Central memory CD8-positive, alpha-beta T cell (primary cell): ENCODE measurements around the gene RBM18.

Experiments used
- ATAC-seq: fragments of 150-1000 bp; cut with Tn5 transposase; replicated peaks from 2 replicates; pipeline ENCODE4 v1.10.0; 2022; ENCODE audit warnings: mild to moderate bottlenecking, moderate FRiP score, moderate number of reproducible peaks; ENCODE audit not compliant: poor library complexity, severe bottlenecking; ENCODE audit errors: extremely low read depth
- DNase-seq, 2 donors: peaks; one replicate each; pipeline ENCODE4 v3.0.0; 2021; ENCODE audit warnings: low spot score in 2 of 2
- H3K27ac Mint-ChIP-seq: one replicate; pipeline ENCODE4 v1.8.0; 2022; ENCODE audit warnings: low read depth, mild to moderate bottlenecking, moderate library complexity, mixed read lengths
- H3K27me3 Mint-ChIP-seq: one replicate; pipeline ENCODE4 v1.8.0; 2022; ENCODE audit warnings: mixed read lengths
- H3K36me3 Mint-ChIP-seq: one replicate; pipeline ENCODE4 v1.8.0; 2022; ENCODE audit warnings: mild to moderate bottlenecking, moderate library complexity, mixed read lengths; ENCODE audit not compliant: insufficient read depth
- H3K4me1 Mint-ChIP-seq: one replicate; pipeline ENCODE4 v1.8.0; 2022; ENCODE audit warnings: mixed read lengths
- H3K4me3 Mint-ChIP-seq: one replicate; pipeline ENCODE4 v1.8.0; 2022; ENCODE audit warnings: mild to moderate bottlenecking, moderate library complexity, mixed read lengths
- H3K9me3 Mint-ChIP-seq: one replicate; pipeline ENCODE4 v1.8.0; 2022; ENCODE audit warnings: mixed read lengths

Gene RBM18

DNA sequence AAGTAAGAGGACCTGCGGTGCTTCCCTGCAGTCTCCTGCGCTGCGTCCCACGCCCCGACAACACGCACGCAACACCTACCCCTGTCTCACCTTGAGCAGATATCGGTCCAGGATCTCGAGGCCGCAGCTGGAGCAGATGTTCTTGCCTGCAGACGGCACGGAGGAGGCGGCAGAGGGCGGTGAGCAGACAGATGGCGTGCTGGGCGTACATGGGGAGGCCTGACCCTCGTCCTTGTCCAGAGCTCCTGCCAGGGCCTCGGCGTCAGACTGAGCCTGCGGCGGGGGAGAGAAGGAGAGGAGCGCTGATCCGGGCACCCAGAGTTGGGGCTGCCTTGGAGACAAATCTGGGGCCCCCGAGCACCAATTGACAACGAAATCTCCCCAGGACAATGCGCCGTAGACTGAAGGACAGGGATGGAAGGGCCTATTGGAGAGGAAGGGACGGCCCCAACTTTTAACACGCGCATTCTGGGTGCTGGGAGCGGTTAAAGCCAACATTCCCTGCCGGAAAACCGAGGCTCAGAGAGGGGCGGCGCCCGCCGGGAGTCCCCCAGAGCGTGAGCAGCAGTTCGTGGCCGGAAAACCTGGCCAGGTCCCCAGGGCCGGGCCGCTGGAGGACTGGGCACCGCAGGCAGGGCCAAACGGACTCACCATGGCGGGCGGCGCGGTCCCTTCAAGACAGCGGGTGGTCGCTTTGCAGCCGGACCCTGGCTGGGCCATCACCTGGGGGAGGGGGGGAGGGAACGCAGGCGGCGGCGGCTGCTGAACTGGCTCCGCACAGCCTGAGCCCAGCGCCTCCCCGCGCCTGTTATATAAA is 37.7 kb downstream of the RBM18 start:
- Mint-ChIP-seq H3K4me1 (peaks cover 5% of the 10 kb centered on the region), H3K27me3 (peaks cover 48% of the 10 kb centered on the region), H3K27ac (no peak overlapping the region), H3K36me3 (no peaks in the 10 kb centered on the region), H3K4me3 (no peak overlapping the region), H3K9me3 (no peaks in the 10 kb centered on the region)
- no peak for DNase-seq
- no peak for ATAC-seq

DNA sequence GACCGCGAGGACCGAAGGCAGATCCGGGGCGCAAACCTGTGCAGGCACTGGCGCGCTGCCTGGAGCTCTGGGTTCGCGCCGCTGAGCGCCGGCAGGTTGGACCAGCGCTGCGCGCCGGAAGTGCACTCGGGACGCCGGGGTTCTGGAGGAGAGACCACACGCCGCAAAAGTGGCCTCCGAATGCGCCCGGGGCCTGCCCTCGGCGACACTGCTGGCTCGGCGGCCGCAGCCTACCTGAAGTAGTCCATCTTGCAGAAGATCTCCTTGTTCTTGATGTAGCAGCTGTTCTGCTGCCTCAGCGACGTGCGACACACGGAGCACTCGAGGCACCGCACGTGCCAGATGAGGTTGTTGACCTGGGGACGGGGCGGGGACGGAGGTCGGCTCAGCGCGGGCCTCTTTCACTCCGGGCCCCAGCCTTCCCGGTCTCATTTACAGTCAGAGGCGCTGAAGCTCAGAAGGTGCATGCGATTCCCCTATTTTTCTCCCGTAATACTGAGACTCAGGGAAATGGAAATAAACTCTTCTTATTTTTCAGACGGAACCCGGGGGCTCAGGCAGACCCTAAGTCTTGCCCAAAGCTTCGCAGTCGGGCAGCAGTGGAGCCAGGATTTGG is 38.4 kb downstream of the RBM18 start:
- peaks cover 55% of the 10 kb centered on the region for H3K27me3 Mint-ChIP-seq
- peaks cover 5% of the 10 kb centered on the region for H3K4me1 Mint-ChIP-seq
- H3K27ac Mint-ChIP-seq = no peak overlapping the region
- no peaks in the 10 kb centered on the region for H3K36me3 Mint-ChIP-seq
- DNase-seq (no peak), ATAC-seq (no peak)
- H3K4me3 Mint-ChIP-seq = no peak overlapping the region
- H3K9me3 Mint-ChIP-seq = no peaks in the 10 kb centered on the region

DNA sequence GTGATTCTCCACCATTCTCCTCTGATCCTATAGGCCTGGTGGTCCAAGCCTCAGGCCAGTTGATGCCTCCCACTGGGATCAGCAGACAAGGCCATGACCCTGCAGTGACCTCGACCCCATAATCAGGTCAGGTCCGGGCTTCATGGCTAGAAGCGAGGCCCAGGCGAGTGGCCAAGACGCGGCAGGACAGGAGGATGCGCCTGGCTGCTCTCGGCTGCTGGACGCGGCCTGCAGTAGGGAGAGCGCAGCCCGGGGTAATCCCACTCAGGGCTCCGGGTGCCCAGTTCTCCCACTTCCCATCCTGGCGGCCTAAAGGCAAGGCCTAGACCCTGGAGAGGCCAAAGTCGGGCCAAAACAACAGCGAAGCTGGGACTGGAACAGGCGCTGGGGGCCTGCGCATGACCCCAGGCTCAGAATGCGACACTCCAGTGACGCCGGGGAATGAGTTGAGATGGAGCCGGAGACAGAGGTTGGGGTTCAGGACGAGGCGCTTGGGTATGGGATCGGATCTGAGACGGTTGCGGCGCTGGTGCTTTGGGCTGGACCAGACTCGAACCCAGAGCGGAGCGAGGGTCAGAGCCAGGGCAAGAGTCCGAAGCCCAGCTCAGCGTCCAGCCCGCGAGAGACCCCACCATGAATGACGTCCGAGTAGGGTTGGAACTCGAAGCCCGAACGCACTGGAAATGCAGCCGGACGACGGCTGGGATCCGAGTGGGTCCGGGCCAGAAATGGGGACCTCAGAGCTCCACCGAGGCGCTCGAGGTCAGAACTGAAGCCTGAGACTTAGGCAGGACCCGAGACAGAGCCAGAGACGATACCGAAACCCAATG is 39.1 kb downstream of the RBM18 start:
- peaks cover 5% of the 10 kb centered on the region for H3K4me1 Mint-ChIP-seq
- no peaks in the 10 kb centered on the region for H3K9me3 Mint-ChIP-seq
- DNase-seq (no peak), ATAC-seq (no peak)
- no peak overlapping the region for H3K27ac Mint-ChIP-seq
- no peak overlapping the region for H3K4me3 Mint-ChIP-seq
- H3K27me3 Mint-ChIP-seq = peaks cover 59% of the 10 kb centered on the region
- no peaks in the 10 kb centered on the region for H3K36me3 Mint-ChIP-seq

DNA sequence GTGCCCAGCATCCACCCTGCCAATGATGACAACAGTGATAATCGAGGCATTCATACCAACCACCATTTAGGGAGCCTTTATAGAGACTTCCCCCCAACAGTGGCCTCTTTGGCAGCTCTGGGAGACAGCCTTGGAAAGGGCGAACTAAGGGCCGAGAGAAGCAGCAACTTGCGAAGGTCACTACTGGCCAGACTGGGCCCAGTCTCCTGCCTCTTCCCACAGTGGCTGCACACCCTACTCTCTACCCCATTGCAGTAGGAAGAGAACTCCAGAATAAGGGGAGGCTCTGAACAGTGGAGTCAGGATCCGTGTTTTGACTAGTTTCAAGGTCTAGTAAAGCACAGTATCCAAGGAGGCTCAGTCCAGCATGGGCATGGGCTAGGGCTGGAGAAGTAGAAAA is 41.2 kb downstream of the RBM18 start:
- ATAC-seq (no peak), DNase-seq (no peak)
- no peak overlapping the region for H3K27ac Mint-ChIP-seq
- peaks cover 79% of the 10 kb centered on the region for H3K27me3 Mint-ChIP-seq
- H3K4me1 Mint-ChIP-seq = peaks cover 8% of the 10 kb centered on the region
- no peaks in the 10 kb centered on the region for H3K9me3 Mint-ChIP-seq
- H3K4me3 Mint-ChIP-seq = no peak overlapping the region
- H3K36me3 Mint-ChIP-seq = no peaks in the 10 kb centered on the region

DNA sequence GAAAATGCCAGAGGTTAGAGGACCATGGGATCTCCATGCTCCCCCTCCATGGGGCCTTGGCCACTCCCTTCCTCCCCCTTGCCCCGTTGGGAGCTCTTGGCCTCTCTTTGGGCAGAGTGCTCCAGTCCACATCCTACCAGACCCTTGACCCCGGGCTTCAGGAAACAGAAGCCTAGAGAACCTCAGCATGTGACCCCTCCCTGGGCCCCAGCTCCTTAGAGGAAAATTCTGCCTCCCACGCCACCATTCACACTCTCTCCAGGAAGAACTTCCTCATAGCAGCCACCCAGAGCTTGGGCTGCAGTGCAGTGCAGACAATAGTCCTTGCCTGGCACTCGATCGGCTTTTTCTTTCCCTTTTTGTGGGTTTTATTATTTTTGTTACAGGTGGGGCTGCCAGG is 41.8 kb downstream of the RBM18 start:
- Mint-ChIP-seq H3K4me3 (no peak overlapping the region), H3K9me3 (no peaks in the 10 kb centered on the region), H3K36me3 (no peaks in the 10 kb centered on the region), H3K4me1 (peaks cover 13% of the 10 kb centered on the region), H3K27me3 (peaks cover 86% of the 10 kb centered on the region), H3K27ac (no peak overlapping the region)
- DNase-seq (no peak), ATAC-seq (no peak)

DNA sequence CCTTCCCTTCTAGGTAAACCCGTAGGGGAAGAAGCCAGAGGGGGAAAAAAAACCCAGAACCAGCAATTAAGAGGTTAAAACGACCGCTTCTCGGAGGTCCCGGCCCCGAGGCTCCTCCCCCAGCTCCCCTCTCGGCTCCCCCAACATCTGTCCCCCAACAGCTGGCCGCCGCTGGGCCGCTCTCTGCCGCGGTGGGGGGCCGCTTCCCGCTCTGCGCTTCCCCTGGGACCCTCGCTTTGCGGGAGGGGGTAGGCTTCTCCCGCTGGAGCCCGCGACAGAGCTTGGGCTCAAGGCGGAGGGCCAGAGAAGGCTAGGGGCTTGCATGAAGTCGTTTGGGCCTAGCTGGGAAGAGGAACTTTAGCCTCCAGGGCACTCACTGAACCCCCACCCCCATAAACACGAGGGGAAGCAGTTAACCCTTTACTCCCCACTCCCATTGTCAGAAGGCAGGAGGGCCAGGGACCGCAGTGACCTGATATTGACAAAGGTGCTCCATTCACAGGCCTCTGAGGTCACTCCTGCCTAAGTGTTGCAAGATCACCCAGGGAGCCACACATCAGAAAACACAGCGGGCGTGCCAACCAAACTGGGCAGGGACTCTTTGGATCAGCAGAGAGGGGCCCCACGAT is 43.3 kb downstream of the RBM18 start:
- DNase-seq = no peak
- peaks cover 90% of the 10 kb centered on the region for H3K27me3 Mint-ChIP-seq
- H3K4me1 Mint-ChIP-seq = peaks cover 13% of the 10 kb centered on the region
- ATAC-seq = no peak
- H3K27ac Mint-ChIP-seq = no peak overlapping the region
- H3K36me3 Mint-ChIP-seq = no peaks in the 10 kb centered on the region
- no peaks in the 10 kb centered on the region for H3K9me3 Mint-ChIP-seq
- no peak overlapping the region for H3K4me3 Mint-ChIP-seq

DNA sequence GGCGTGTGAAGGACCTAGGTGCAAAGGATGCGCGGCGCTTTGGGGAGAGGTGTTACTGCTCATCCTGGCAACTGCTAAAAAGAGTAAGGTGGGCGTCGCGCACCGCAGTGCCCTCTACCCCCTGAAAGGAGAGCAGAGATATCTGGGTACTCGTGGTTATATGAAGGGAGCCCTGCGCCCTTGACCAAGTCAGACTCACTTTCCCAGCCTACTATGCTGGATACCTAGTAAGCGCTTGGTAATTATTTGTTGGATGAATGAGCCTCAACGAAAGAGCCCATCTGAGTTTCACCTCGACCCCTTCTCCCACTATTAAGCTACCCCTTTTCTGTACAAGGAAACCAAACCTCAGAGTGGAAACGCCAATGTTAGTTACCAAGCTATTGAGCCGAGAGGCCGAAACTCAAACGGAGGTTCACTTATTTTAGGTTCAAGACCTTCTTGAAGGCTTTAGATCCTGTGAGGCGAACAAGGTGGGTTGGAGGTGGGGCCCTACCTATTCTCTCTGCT is 43.9 kb downstream of the RBM18 start:
- no peak overlapping the region for H3K4me3 Mint-ChIP-seq
- no peaks in the 10 kb centered on the region for H3K9me3 Mint-ChIP-seq
- DNase-seq (no peak), ATAC-seq (no peak)
- no peak overlapping the region for H3K27ac Mint-ChIP-seq
- H3K27me3 Mint-ChIP-seq = peaks cover 95% of the 10 kb centered on the region
- no peaks in the 10 kb centered on the region for H3K36me3 Mint-ChIP-seq
- H3K4me1 Mint-ChIP-seq = peaks cover 13% of the 10 kb centered on the region

DNA sequence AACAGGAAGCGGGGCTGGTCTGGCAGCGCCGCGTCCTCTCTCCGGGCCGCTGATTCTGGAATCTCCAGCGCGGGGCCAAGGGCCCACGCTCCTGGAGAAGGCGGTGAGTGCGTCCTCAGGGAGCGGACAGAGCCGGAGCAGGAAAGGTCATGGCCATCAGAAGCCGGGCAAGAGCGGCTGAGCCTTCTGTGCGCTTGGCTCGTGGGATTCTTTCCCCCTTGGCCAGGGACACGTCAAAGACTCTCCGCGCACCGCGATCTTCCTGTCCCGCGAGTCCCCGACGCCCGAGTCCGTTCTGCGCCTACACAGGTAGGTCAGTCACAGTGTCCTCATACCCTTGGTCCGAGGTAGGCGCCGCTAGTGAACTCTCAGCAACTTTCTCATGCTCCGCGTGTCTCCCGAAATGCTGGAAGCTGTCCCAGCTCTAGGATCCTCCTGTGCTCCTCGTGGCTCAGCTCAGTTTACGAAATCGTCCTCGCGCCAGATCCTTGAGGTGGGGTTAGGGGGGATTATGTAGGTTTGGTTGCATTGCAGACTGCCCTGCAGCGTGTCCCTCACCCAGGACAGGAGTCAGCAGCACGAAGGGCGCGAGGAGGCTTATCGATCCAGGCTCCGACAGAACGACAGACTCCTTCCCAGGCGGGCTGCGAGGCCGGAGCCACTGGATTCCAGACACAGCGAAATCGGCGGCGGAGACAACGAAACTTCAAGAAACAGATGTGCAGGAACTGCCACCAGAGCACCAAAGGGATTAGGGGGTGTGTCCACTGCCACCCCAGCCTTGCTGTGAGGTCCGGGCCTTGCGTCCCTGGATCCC is 44.6 kb downstream of the RBM18 start:
- Mint-ChIP-seq H3K4me1 (peaks cover 13% of the 10 kb centered on the region), H3K36me3 (no peaks in the 10 kb centered on the region), H3K4me3 (peak overlapping the region; percentile 63), H3K9me3 (no peaks in the 10 kb centered on the region), H3K27me3 (peaks cover 95% of the 10 kb centered on the region), H3K27ac (no peak overlapping the region)
- DNase-seq (no peak), ATAC-seq (no peak)

DNA sequence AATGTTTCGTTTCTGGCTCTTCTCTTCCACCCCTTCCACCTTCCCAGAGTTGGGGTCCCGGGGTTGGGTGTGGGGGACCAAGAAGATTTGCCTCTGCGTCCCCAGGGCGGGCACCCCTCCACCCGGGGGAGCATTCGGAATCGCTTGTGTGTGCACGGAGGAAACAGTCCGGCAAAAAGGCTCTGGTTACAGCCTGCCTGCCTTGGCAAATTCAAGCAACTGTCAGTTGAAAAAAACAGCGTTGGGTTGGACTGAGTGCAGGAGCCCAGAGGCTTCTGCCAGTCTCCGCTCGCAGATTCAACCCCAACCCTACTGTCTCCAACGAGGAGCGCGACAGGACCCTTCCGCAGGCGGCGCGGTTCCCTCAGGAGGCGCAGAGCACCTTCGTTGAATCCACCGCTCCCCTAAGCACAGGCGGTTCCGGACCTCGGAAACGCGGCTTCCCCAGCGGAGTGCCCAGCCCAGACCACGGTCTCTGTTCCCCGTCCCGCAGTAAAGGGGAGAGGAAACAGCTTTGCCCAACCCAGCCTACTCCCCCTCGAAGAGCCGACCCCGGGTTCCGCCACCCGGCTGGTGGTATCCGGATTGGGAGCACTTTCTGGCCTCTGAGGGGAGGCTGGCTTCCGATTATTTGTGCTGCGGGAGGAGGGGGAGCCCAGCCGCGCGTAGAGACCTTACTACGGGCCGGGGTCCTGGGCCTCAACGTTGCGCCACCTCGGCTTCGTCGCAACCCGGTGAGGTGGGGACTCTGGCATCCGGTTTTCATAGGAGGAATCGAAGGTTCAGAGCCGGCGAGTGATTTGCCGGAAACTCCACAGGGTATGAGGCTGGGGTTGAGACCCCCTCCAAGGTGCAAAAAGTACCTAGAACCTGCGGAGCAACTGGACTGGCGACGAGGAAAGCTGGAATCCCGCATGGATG is 45.4 kb downstream of the RBM18 start:
- Mint-ChIP-seq H3K27ac (no peak overlapping the region), H3K36me3 (peaks cover 2% of the 10 kb centered on the region), H3K27me3 (peaks cover 95% of the 10 kb centered on the region), H3K9me3 (no peaks in the 10 kb centered on the region), H3K4me1 (peaks cover 13% of the 10 kb centered on the region), H3K4me3 (peak overlapping the region; percentile 63)
- DNase-seq (no peak), ATAC-seq (no peak)

DNA sequence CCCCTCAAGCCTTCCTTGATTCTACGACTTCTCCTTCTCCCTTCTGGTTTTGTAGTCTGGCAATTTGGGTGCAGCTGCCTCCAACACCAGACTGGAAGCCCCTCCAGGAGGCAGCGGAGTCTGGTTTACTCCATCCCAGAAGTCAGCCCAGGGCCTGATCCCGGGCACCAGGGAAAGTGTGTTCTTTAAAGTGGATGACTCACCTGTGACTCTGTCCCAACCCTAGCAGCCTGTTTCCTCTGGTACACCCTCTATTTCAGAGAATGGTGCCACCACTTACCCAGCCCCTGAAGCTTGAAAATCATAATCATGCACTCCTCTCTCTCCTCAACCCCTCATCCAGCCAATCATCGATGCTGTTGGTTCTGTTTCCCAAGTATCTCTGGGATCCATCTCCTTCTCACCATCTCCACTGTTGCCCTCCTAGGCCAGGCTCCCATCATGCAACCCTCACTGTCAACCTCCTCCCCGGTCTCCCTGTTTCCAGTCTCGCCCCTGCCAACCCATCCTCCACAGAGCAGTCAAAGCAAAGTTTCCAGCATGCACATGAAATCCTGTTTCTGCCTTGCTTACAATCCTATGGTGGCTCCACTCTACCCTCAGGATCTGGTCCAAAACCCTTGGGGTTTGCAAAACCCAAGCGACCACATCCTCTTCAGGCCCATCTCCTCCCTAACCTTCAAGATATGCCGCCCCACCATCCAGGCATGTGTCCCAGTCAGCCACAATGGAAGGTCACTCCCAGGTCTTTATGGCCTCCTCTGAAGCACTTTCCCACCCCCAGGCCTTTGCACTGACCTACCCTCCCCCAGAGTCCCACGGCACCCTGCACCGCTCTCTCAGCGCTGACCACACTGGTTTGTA is 46.3 kb downstream of the RBM18 start:
- DNase-seq (no peak), ATAC-seq (no peak)
- H3K4me3 Mint-ChIP-seq = peak overlapping the region; percentile 63
- no peak overlapping the region for H3K27ac Mint-ChIP-seq
- no peaks in the 10 kb centered on the region for H3K9me3 Mint-ChIP-seq
- H3K27me3 Mint-ChIP-seq = peaks cover 90% of the 10 kb centered on the region
- H3K4me1 Mint-ChIP-seq = peaks cover 17% of the 10 kb centered on the region
- peaks cover 2% of the 10 kb centered on the region for H3K36me3 Mint-ChIP-seq
